Dermis blood vessel endothelial cell (primary cell): ENCODE measurements around the gene CEP170B. TPM values are rescaled to one million over a fixed set of nuclear protein-coding genes. Genes with fewer than 3 reads are reported as not detected.
"Not testable (repeated sequence)": the region's sequence is repeated elsewhere in the genome, so short reads cannot be mapped to it uniquely, and the experiment has no call there.

Experiments used
- DNase-seq: peaks from one replicate; pipeline ENCODE4 v3.0.0; 2010
- total RNA-seq: library from RNA; depleted of rRNA; stranded (reverse); fragments of >200 nt; gene quantifications from 2 replicates; pipeline ENCODE4 v1.2.3, GENCODE V29; 2014

CEP170B gene
- total RNA-seq, 1 donor from 2014 or later: 9.0 TPM

- DNase-seq: not testable (repeated sequence)
These were observed 54.3 kb downstream of the CEP170B start for GRCh38 chr14:104919152-104919992.

- DNase-seq: no peak
These were observed 54.9 kb downstream of the CEP170B start for GRCh38 chr14:104919993-104920315.

GRCh38 chr14:104923640-104924420 is 58.8 kb downstream of the CEP170B start:
- DNase-seq: no peak

GRCh38 chr14:104924421-104925213 is 59.5 kb downstream of the CEP170B start, which contains the start of gene PLD4:
PLD4 (plus strand) TSS chr14:104924879; CDS start chr14:104927141, 2,262 bp downstream.
- DNase-seq: no peak

GRCh38 chr14:104925214-104925854 is 60.3 kb downstream of the CEP170B start:
- DNase-seq: no peak

- no peak for DNase-seq
These were observed 61.0 kb downstream of the CEP170B start for GRCh38 chr14:104925855-104926609.

- no peak for DNase-seq
These were observed 61.8 kb downstream of the CEP170B start for GRCh38 chr14:104926619-104927431.

- DNase-seq: no peak
These were observed 62.4 kb downstream of the CEP170B start for GRCh38 chr14:104927432-104927816.

- DNase-seq: no peak
These were observed 62.8 kb downstream of the CEP170B start for GRCh38 chr14:104927901-104928300.

GRCh38 chr14:104928391-104929133 is 63.5 kb downstream of the CEP170B start:
- DNase-seq: no peak

GRCh38 chr14:104929268-104930230 is 64.5 kb downstream of the CEP170B start:
- no peak for DNase-seq

- no peak for DNase-seq
These were observed 65.6 kb downstream of the CEP170B start for GRCh38 chr14:104930526-104931303.

- no peak for DNase-seq
These were observed 66.3 kb downstream of the CEP170B start for GRCh38 chr14:104931304-104931770.

GRCh38 chr14:104931771-104932675 is 67.0 kb downstream of the CEP170B start:
- DNase-seq: peak; percentile 10

GRCh38 chr14:104932676-104933631 is 67.9 kb downstream of the CEP170B start:
- peak; percentile 80 for DNase-seq
